Measurements from ENCODE around the gene R3HDM1.

Gene R3HDM1

GRCh38 chr2:135732561-135732960, 201.3 kb downstream of the R3HDM1 start:
- DNase-seq: no peak

- no peak for DNase-seq
Observed at GRCh38 chr2:135733045-135733444, 201.8 kb downstream of the R3HDM1 start.

- no peak for DNase-seq
Observed at GRCh38 chr2:135736546-135736945, 205.3 kb downstream of the R3HDM1 start.

GRCh38 chr2:135740206-135740605, 208.9 kb downstream of the R3HDM1 start:
- DNase-seq: no peak

DNA sequence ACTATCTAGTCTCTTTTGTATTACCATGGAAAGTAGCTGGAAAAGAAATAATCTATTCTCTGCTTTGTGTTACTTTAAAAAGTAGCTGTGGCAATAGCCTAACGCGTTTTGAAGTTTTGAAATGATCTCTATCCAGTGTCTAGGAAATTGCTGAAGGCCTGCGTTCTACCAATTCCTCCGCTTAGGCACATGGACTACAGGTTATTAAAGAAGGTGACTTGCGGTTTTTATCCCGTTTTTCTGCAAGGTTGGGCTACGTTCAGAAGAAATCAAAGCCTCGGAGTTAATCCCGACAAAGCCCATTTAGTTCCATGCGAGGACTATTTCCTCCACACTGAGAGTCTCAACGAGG, 209.7 kb downstream of the R3HDM1 start:
- no peak for DNase-seq

DNA sequence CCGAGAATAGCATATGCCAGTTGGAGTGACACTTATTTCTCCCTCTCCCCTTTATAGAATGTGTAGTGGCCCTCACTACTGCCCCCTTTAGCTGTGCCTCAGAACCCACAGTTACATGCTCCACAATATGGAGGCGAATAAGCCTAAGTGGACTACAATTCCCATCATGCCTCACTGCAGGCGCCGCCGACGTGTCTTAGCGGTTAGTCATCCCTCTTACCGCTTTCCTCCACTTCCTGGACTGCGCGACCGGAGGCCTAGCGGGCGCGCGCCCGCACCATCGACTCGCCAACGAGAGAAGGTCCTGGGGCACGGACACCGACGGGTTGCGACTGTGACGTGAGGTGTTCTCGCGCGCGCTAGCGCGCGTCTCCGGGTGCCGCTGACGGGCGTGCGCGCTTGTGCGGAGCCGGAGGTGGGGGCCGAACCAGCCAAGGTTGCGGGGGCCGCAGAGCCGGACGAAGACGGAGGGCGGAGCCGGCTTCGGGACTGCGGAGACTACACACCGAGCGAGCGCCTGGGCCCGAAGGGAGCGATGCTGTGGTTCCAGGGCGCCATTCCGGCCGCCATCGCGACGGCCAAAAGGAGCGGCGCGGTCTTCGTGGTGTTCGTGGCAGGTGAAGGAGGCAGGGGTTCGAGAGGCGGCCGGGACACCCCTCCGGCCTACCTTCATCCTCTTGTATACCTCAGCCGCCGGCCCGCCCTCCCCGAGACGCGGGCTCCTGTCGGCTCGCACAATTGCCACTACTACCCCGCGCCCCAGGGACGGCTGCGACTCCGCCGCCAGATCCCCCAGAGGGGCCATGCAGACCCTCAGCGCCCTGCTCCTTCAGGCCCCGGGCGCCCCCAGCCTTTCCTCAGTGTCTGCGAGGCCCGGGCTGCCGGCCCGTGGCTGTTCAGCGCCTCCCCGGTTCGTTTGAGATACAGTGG, 210.4 kb downstream of the R3HDM1 start, which contains the start of gene UBXN4:
Gene UBXN4 (plus strand): TSS at position 461 of the 930 bp plus-strand sequence. CDS start 75 bp downstream, at position 536.
- peak; percentile 98 for DNase-seq

GRCh38 chr2:135742325-135742757, 211.1 kb downstream of the R3HDM1 start:
- peak; percentile 64 for DNase-seq

DNA sequence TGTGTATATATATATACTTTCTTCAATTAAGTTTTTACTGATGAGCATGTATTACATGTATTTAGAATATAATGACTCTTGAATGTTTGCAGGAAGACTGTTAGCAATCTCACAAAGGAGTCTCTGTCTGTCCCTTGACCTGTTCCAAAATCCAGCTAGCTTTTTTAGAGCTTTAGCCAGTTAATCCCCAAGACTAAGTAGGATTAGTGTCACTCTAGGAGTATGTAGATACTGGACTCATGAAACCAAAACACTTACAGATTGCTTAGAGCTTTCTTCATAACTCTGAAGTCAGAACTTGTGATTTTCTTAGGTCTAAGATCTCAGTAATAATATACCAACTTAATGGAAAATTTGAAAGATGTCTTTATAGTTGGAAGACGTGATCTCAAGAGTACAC, 212.6 kb downstream of the R3HDM1 start:
- no peak for DNase-seq

DNA sequence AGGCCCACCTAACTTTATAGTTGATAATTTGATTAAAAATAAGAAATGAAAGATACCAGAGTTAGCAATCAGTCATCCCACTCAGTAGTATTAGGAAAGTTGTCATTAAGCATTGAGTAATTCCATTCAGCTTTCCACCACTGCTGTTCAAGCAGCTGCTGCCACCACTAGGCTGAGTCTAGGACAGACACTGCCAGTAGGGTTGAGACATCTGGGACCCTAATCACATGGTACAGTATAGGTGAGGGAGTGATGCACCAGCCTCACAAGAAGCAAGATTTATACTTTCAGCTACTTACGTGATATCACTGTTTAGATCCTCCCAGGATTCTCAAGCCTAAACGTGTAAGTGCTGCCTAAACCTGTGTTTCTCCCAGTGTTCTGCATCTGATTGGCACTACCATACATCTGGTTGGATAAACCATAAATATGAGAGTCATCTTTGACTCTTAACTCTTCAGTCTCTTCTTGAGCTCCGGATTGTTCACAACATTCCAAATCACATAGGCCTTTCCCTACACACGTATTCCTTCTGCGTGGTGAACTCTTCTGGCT, 213.6 kb downstream of the R3HDM1 start:
- no peak for DNase-seq

DNA sequence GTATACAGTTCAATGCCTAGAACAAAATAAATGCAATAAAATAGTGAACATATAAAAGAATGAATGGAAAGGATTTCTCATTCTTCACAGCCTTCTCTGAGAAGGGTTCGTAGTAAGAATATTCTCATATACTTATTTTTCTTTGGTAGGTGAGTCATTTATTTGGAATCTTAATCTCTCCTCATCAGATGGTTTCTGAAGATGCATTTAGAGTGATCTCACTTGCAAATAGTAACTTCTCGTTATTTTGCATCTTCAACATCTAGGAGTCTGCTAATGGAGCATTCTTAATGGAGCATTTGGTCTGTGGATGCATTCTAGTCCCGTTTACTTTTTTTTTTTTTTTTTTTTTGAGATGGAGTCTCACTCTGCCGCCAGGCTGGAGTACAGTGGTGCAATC, 214.3 kb downstream of the R3HDM1 start:
- DNase-seq: no peak

DNA sequence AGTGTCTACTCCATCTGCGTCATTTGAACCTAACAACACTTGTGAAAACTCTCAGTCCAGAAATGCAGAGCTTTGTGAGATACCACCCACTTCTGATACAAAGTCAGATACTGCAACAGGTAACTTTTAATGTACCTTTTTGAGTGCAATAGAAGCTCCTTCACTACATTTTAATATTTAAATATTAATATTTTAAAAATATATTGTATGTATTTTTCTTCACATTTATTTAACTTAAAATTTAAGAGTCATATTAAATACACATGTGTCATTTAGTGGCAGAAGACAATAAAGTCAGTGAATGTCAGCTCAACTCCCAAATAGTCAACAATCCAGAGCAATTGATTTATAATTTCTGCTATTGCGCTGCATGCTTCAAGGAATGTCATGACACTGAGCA, 224.3 kb downstream of the R3HDM1 start:
- no peak for DNase-seq

DNA sequence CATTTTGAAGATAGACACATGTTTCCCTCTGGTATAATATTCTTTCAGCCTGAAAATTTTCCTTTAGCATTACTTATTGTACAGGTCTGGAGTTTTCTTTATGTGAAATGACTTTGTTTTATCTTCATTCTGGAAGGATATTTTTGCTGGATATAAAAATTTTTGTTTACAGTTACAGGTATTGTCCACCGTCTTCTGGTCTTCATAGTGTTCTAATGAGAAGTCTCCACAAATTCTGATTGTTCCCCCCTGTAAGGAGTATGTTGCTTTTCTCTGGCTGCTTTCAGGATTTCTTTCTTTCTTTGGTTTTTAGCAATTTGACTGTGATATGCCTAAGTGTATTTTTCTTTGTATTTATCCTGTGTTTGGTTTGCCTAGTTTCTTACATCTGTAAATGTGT, 225.4 kb downstream of the R3HDM1 start:
- DNase-seq: no peak

- no peak for DNase-seq
Observed at GRCh38 chr2:135762022-135762421, 230.7 kb downstream of the R3HDM1 start.

DNA sequence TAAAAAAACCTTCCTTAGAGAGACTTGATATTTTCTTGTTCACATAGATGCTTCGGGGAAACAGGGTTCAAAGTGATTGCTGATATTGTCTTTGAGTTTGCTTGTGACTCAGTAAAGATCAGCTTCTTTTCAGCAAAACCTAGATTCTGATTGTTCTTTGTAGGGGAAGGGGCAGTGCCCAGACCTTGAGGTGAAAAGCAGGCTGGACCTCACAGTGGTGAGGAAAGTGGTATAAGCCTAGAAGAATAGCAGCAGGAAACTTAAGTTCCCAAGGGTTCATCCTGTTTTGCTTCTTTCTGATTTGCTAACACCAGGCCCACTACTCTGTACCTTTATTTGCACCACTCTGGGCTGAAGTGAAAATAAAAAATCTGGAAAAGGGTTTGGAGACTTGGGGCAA, 231.2 kb downstream of the R3HDM1 start:
- DNase-seq: no peak

GRCh38 chr2:135768863-135769262, 237.6 kb downstream of the R3HDM1 start:
- DNase-seq: no peak

DNA sequence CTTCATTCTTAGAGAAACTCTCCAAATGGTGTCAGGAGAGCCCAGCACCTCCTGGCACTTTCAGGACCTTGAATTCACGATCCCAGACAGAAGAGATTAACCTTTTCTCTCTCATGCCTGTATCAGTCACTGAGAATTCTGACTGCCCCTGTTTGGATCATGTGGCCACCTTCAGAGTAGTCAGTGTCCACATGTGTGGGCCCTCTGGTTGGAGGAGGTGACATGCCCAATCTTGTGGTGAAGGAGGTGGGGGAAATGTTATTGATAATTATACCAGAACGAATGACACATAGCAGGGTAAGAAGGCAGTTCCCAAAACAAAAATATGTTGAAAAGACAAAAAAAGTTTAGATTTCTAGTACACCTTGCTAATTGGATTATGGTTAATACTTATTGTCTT, 242.0 kb downstream of the R3HDM1 start:
- DNase-seq: no peak

GRCh38 chr2:135773917-135774316, 242.6 kb downstream of the R3HDM1 start:
- DNase-seq: no peak

Measured in right hindlimb (tissue), 1 donor.